OCI-LY7 (cell line): ENCODE measurements around the gene EED. TPM values are rescaled to one million over a fixed set of nuclear protein-coding genes. Genes with fewer than 3 reads are reported as not detected.

ENCODE experiments used
- BruUV-seq: library from RNA; stranded (reverse); fragments of 400-500 nt; replicated peaks from 2 replicates; lab custom pipeline; 2021; lab: Mats Ljungman, UMichigan
- CTCF ChIA-PET: fragments of 300-600 bp; sonication (Branson Sonifier 250); formaldehyde crosslinking; loops from one replicate; lab custom pipeline; 2022; ENCODE audit warnings: antibody characterized with exemption; ENCODE audit not compliant: unreplicated experiment; lab: Charles Lee
- POLR2A ChIA-PET: fragments of 300-600 bp; sonication (Branson Sonifier 250); formaldehyde crosslinking; loops from one replicate; lab custom pipeline; 2022; ENCODE audit warnings: antibody characterized with exemption; lab: Charles Lee
- DNase-seq: peaks from one replicate; pipeline ENCODE4 v3.0.0-alpha.2; 2015; ENCODE audit warnings: low spot score
- H2AFZ ChIP-seq: fragments of 200-600 bp; sonication (generic), shearing (Covaris generic); 2 replicates; pipeline ENCODE4 v1.6.1; 2014; ENCODE audit warnings: mild to moderate bottlenecking, antibody characterized with exemption, low read length, moderate library complexity
- H3K27ac ChIP-seq: fragments of 200-600 bp; sonication (generic); 2 replicates; pipeline ENCODE4 v1.5.1; 2014; ENCODE audit warnings: mixed run types, low read depth, mild to moderate bottlenecking, moderate library complexity, low read length, inconsistent platforms; ENCODE audit not compliant: poor library complexity, severe bottlenecking
- H3K36me3 ChIP-seq: fragments of 200-600 bp; sonication (generic); 2 replicates; pipeline ENCODE4 v1.6.1; 2014; ENCODE audit warnings: mild to moderate bottlenecking, antibody characterized with exemption, low read length, moderate library complexity, mixed read lengths; ENCODE audit not compliant: insufficient read depth
- H3K4me1 ChIP-seq: fragments of 200-600 bp; sonication (generic); 2 replicates; pipeline ENCODE4 v1.5.1; 2014; ENCODE audit warnings: mild to moderate bottlenecking, low read length; ENCODE audit not compliant: insufficient read depth, poor library complexity, severe bottlenecking
- H3K4me2 ChIP-seq: fragments of 200-600 bp; sonication (generic); 2 replicates; pipeline ENCODE4 v1.6.1; 2014; ENCODE audit warnings: mild to moderate bottlenecking, low read length
- H3K4me3 ChIP-seq: fragments of 200-600 bp; sonication (generic); 2 replicates; pipeline ENCODE4 v1.5.1; 2014; ENCODE audit warnings: mild to moderate bottlenecking, low read depth, low read length; ENCODE audit not compliant: poor library complexity, severe bottlenecking
- H3K79me2 ChIP-seq: fragments of 200-600 bp; sonication (generic); 2 replicates; pipeline ENCODE4 v1.6.1; 2016; ENCODE audit warnings: low read depth, mild to moderate bottlenecking, low read length, moderate library complexity, mixed read lengths; ENCODE audit not compliant: insufficient read depth
- H3K9me2 ChIP-seq: fragments of 200-600 bp; sonication (generic); 2 replicates; pipeline ENCODE4 v1.6.1; 2016; ENCODE audit warnings: mild to moderate bottlenecking, low read length, mixed read lengths; ENCODE audit not compliant: insufficient read depth
- H3K9me3 ChIP-seq: fragments of 200-600 bp; sonication (generic); 2 replicates; pipeline ENCODE4 v1.6.1; 2014; ENCODE audit warnings: mild to moderate bottlenecking, mixed run types, low read length, mixed read lengths
- H4K20me1 ChIP-seq: fragments of 200-600 bp; sonication (generic); 2 replicates; pipeline ENCODE4 v1.6.1; 2014; ENCODE audit warnings: mild to moderate bottlenecking, antibody characterized with exemption, low read length, moderate library complexity, mixed read lengths; ENCODE audit not compliant: insufficient read depth
- EZH2phosphoT487 ChIP-seq: fragments of 200-600 bp; sonication (generic); IDR thresholded peaks from 2 replicates; pipeline ENCODE4 v1.6.1; 2018; ENCODE audit warnings: low read depth, borderline replicate concordance, mild to moderate bottlenecking, mixed run types, antibody characterized with exemption, low read length, moderate library complexity, mixed read lengths
- intact Hi-C: fragments of 100-400 bp; cut with micrococcal nuclease; formaldehyde crosslinking; loops from one replicate; pipeline ENCODE4 v1.10.0; 2022; ENCODE audit not compliant: unreplicated experiment
- total RNA-seq, 2 experiments: library from RNA; depleted of rRNA in 1 of 2; stranded (reverse); fragments of >200 nt in 1 of 2; shearing (Covaris generic) in 1 of 2; gene quantifications; 2 replicates each; pipeline ENCODE4 v1.2.3, GENCODE V29; 2014 to 2022
- TF ChIP-seq, protein P1 (sequence below): fragments of 200-600 bp; sonication (generic); conservative IDR thresholded peaks from 2 replicates; pipeline ENCODE4 v1.5.1; 2014; ENCODE audit warnings: mild to moderate bottlenecking, antibody characterized with exemption, low read length, moderate library complexity, mixed read lengths

EED gene
- total RNA-seq, 2 experiments from 2014 or later, result 25.2 to 40.2 TPM

- ChIA-PET POLR2A (no interaction called here), CTCF (no interaction called here)
- H3K79me2 ChIP-seq, result no peaks in the 10 kb centered on the region
- no peaks in the 10 kb centered on the region for H4K20me1 ChIP-seq
- H3K4me1 ChIP-seq, result no peaks in the 10 kb centered on the region
- H2AFZ ChIP-seq, result no peak overlapping the region
- H3K27ac ChIP-seq, result no peak overlapping the region
- TF ChIP-seq EZH2phosphoT487, result no peak
- TF ChIP-seq, protein P1, sequence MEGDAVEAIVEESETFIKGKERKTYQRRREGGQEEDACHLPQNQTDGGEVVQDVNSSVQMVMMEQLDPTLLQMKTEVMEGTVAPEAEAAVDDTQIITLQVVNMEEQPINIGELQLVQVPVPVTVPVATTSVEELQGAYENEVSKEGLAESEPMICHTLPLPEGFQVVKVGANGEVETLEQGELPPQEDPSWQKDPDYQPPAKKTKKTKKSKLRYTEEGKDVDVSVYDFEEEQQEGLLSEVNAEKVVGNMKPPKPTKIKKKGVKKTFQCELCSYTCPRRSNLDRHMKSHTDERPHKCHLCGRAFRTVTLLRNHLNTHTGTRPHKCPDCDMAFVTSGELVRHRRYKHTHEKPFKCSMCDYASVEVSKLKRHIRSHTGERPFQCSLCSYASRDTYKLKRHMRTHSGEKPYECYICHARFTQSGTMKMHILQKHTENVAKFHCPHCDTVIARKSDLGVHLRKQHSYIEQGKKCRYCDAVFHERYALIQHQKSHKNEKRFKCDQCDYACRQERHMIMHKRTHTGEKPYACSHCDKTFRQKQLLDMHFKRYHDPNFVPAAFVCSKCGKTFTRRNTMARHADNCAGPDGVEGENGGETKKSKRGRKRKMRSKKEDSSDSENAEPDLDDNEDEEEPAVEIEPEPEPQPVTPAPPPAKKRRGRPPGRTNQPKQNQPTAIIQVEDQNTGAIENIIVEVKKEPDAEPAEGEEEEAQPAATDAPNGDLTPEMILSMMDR, result no peak
- H3K36me3 ChIP-seq, result no peaks in the 10 kb centered on the region
- H3K4me2 ChIP-seq, result no peak overlapping the region
- no TSS peak for BruUV-seq
- no peak for DNase-seq
- intact Hi-C loops, result no loop called here
- H3K9me2 ChIP-seq, result no peaks in the 10 kb centered on the region
- H3K4me3 ChIP-seq, result no peak overlapping the region
- no peaks in the 10 kb centered on the region for H3K9me3 ChIP-seq
These were observed 36.0 kb upstream of the EED start for GRCh38 chr11:86208572-86208971.

DNA sequence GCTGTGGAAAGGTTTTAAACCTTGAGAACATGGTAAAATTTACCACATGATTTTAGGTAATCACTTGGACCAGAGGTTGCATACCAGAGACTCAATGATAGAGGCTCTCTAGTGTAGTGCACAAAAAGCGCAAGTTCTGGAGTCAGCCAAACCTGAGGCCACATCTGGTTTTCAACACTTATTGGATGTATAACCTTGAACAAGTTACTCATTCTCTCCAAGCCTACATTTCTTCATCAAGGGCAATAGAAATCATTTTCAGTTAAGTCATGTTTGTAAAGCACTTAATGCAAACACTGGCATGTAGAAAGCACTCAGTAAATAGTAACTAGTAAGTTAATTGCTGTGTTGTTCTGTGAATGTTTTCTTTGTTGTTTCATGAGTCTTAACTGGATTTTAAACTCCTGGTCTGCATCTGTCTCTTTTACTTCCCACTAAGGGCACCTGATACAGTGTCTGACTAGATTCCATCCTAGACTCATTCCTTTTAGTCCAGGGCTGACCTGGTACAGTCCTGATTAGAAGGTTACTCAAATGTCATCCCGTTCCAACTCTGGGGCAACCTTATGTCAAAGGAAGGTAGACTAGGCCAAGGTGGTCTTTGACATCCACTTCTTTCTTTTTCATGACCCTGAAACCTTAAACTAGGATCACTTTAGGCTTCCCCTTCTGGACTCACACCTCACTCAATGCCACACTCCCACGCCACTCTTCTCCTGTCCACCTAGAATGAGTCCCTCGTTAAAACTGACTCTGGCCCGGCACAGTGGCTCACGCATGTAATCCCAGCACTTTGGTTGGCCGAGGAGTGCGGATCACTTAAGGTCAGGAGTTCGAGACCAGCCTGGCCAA, 34.5 kb upstream of the EED start:
- intact Hi-C loops, result loop anchor here (10.0 kb wide), 1 partner anchor 265 kb away; no protein-coding TSS in a partner anchor
- Histone ChIP-seq H3K27ac (no peak overlapping the region), H4K20me1 (no peaks in the 10 kb centered on the region), H3K4me1 (no peaks in the 10 kb centered on the region), H3K4me2 (no peak overlapping the region), H2AFZ (no peak overlapping the region), H3K4me3 (no peak overlapping the region), H3K79me2 (no peaks in the 10 kb centered on the region), H3K9me3 (no peaks in the 10 kb centered on the region), H3K36me3 (no peaks in the 10 kb centered on the region), H3K9me2 (no peaks in the 10 kb centered on the region)
- DNase-seq, result no peak
- CTCF ChIA-PET, result no interaction called here
- POLR2A ChIA-PET, result interaction anchor here (0.7 kb wide), 1 partner anchor 227 kb away, joined by 4 read pairs; no protein-coding TSS in a partner anchor
- TF ChIP-seq, protein P1, result no peak
- no peak for TF ChIP-seq EZH2phosphoT487
- BruUV-seq, result no TSS peak

DNA sequence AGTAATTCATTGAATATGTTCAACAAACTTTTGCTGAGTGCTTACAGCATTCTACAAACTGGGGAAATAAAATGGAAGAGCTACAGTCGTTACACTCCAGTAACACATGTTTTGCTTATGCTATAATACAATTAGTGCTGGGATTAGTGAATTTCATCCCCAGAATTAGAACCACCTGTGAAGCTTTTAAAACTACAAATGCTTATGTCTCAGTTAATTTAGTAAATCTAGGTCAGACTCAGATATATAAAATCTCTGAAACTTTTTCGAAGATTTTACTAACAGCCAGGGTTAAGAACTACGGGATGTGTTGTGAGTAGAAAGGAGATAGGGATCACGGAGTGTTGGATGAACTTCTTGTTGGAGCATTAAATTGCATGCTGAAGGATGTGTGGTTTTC, 33.7 kb upstream of the EED start:
- no TSS peak for BruUV-seq
- no peaks in the 10 kb centered on the region for H4K20me1 ChIP-seq
- no peaks in the 10 kb centered on the region for H3K9me2 ChIP-seq
- CTCF ChIA-PET, result no interaction called here
- H3K4me3 ChIP-seq, result no peak overlapping the region
- H3K4me2 ChIP-seq, result no peak overlapping the region
- DNase-seq, result no peak
- H3K27ac ChIP-seq, result no peak overlapping the region
- no peaks in the 10 kb centered on the region for H3K36me3 ChIP-seq
- H3K79me2 ChIP-seq, result no peaks in the 10 kb centered on the region
- H3K9me3 ChIP-seq, result no peaks in the 10 kb centered on the region
- intact Hi-C loops, result loop anchor here (10.0 kb wide), 1 partner anchor 266 kb away; no protein-coding TSS in a partner anchor
- POLR2A ChIA-PET, result interaction anchor here (0.5 to 1.6 kb wide), 4 partner anchors 9 to 561 kb away, joined by 3 to 6 read pairs (median 3); no protein-coding TSS in a partner anchor
- H2AFZ ChIP-seq, result no peak overlapping the region
- TF ChIP-seq, protein P1, result no peak
- TF ChIP-seq EZH2phosphoT487, result no peak
- no peaks in the 10 kb centered on the region for H3K4me1 ChIP-seq
